ENCODE measurements around the gene DENND2D. TPM values are rescaled to one million over a fixed set of nuclear protein-coding genes. Genes with fewer than 3 reads are reported as not detected.

DENND2D gene
- total RNA-seq, 1 donor from 2014 or later: not detected

GRCh38 chr1:111225717-111226400 is 25.4 kb upstream of the DENND2D start:
- peaks cover 8% of the 10 kb centered on the region for H3K27me3 Mint-ChIP-seq (ENCODE audit: unreplicated experiment)
- peaks cover 46% of the 10 kb centered on the region for H3K4me1 Mint-ChIP-seq (ENCODE audit: unreplicated experiment)
- TF ChIP-seq CTCF (IDR thresholded peaks at IDR 0.05): no peak
- no peak for DNase-seq (ENCODE audit: extremely low spot score, unreplicated experiment)
- H3K9me3 Mint-ChIP-seq (ENCODE audit: unreplicated experiment): no peaks in the 10 kb centered on the region
- H3K27ac Mint-ChIP-seq (ENCODE audit: unreplicated experiment): no peak overlapping the region
- H3K4me3 Mint-ChIP-seq (ENCODE audit: unreplicated experiment): no peak overlapping the region
- no peaks in the 10 kb centered on the region for H3K36me3 Mint-ChIP-seq (ENCODE audit: unreplicated experiment)

GRCh38 chr1:111225091-111225490 is 24.6 kb upstream of the DENND2D start:
- no peak for TF ChIP-seq CTCF (IDR thresholded peaks at IDR 0.05)
- no peak overlapping the region for H3K4me3 Mint-ChIP-seq (ENCODE audit: unreplicated experiment)
- no peaks in the 10 kb centered on the region for H3K9me3 Mint-ChIP-seq (ENCODE audit: unreplicated experiment)
- H3K36me3 Mint-ChIP-seq (ENCODE audit: unreplicated experiment): no peaks in the 10 kb centered on the region
- peaks cover 45% of the 10 kb centered on the region for H3K4me1 Mint-ChIP-seq (ENCODE audit: unreplicated experiment)
- DNase-seq (ENCODE audit: extremely low spot score, unreplicated experiment): no peak
- peaks cover 12% of the 10 kb centered on the region for H3K27me3 Mint-ChIP-seq (ENCODE audit: unreplicated experiment)
- no peak overlapping the region for H3K27ac Mint-ChIP-seq (ENCODE audit: unreplicated experiment)

- Mint-ChIP-seq H3K27ac (ENCODE audit: unreplicated experiment) (no peak overlapping the region), H3K36me3 (ENCODE audit: unreplicated experiment) (no peaks in the 10 kb centered on the region), H3K4me1 (ENCODE audit: unreplicated experiment) (peaks cover 30% of the 10 kb centered on the region), H3K9me3 (ENCODE audit: unreplicated experiment) (no peaks in the 10 kb centered on the region), H3K4me3 (ENCODE audit: unreplicated experiment) (no peak overlapping the region), H3K27me3 (ENCODE audit: unreplicated experiment) (peaks cover 21% of the 10 kb centered on the region)
- no peak for TF ChIP-seq CTCF (IDR thresholded peaks at IDR 0.05)
- DNase-seq (ENCODE audit: extremely low spot score, unreplicated experiment): no peak
Measured at GRCh38 chr1:111223126-111223685, 22.8 kb upstream of the DENND2D start.

GRCh38 chr1:111222308-111223125 is 22.1 kb upstream of the DENND2D start:
- peaks cover 23% of the 10 kb centered on the region for H3K4me1 Mint-ChIP-seq (ENCODE audit: unreplicated experiment)
- DNase-seq (ENCODE audit: extremely low spot score, unreplicated experiment): peak; percentile 87
- no peak overlapping the region for H3K27ac Mint-ChIP-seq (ENCODE audit: unreplicated experiment)
- H3K27me3 Mint-ChIP-seq (ENCODE audit: unreplicated experiment): peaks cover 21% of the 10 kb centered on the region
- TF ChIP-seq CTCF (IDR thresholded peaks at IDR 0.05): peak; percentile 81
- no peaks in the 10 kb centered on the region for H3K9me3 Mint-ChIP-seq (ENCODE audit: unreplicated experiment)
- no peak overlapping the region for H3K4me3 Mint-ChIP-seq (ENCODE audit: unreplicated experiment)
- no peaks in the 10 kb centered on the region for H3K36me3 Mint-ChIP-seq (ENCODE audit: unreplicated experiment)
